ENCODE data around the gene CLCF1.

Gene CLCF1

DNA sequence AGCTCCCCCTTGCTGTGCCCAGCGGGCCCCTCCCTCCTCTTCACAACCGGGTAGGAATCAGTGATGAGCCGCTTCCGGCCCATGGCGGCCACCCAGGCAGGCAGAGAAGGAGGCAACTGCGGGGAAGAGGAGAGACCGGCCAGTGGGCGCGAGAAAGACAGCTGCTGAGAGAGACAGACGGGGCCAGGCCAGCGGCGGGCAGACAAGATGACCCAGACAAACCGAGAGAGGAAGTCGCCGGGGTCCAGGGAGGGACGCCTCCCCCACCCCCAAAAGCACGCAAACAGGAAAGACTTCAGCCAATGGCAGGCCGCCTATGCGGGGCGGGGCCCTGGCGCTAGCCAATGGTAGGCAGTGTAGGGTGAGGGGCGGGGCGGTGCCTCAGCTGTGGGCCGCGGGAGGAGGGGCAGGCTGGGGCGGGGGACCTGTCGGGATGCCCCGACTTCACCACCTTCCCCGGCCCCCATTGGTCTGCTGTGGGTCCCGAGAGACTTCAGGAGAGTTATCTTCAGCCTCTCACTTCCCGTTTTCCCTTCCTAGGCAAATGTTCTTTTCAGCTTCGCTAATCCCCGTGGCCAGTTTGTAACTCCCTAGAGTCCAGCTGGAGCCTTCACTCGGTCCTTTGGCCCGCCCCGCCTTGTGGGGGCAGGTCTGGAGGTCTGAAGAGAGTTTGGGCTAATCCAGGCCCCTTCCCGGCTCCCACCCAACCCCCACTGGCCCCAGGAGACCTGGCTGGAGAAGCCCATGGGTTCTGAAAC, 19.9 kb downstream of the CLCF1 start, which contains the start of gene POLD4:
Gene POLD4, minus strand, starts transcription at position 230 of the 758 bp plus-strand sequence. Its CDS starts 147 bp downstream, at position 83.
- TF ChIP-seq, protein P1, sequence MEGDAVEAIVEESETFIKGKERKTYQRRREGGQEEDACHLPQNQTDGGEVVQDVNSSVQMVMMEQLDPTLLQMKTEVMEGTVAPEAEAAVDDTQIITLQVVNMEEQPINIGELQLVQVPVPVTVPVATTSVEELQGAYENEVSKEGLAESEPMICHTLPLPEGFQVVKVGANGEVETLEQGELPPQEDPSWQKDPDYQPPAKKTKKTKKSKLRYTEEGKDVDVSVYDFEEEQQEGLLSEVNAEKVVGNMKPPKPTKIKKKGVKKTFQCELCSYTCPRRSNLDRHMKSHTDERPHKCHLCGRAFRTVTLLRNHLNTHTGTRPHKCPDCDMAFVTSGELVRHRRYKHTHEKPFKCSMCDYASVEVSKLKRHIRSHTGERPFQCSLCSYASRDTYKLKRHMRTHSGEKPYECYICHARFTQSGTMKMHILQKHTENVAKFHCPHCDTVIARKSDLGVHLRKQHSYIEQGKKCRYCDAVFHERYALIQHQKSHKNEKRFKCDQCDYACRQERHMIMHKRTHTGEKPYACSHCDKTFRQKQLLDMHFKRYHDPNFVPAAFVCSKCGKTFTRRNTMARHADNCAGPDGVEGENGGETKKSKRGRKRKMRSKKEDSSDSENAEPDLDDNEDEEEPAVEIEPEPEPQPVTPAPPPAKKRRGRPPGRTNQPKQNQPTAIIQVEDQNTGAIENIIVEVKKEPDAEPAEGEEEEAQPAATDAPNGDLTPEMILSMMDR (IDR thresholded peaks at IDR 0.05; ENCODE audit: low read depth, low read length) = no peak

GRCh38 chr11:67352546-67353316, 20.7 kb downstream of the CLCF1 start:
- TF ChIP-seq, protein P1 (IDR thresholded peaks at IDR 0.05; ENCODE audit: low read depth, low read length) = no peak
- peak overlapping the region; percentile 82 for H3K4me3 ChIP-seq (ENCODE audit: low read depth, low read length)

More for the DNA sequence above, 19.9 kb downstream of the CLCF1 start, which contains the start of gene POLD4:
- H3K4me3 ChIP-seq (ENCODE audit: low read depth, low read length) = peak within 1 kb of the TSS; percentile 82

DNA sequence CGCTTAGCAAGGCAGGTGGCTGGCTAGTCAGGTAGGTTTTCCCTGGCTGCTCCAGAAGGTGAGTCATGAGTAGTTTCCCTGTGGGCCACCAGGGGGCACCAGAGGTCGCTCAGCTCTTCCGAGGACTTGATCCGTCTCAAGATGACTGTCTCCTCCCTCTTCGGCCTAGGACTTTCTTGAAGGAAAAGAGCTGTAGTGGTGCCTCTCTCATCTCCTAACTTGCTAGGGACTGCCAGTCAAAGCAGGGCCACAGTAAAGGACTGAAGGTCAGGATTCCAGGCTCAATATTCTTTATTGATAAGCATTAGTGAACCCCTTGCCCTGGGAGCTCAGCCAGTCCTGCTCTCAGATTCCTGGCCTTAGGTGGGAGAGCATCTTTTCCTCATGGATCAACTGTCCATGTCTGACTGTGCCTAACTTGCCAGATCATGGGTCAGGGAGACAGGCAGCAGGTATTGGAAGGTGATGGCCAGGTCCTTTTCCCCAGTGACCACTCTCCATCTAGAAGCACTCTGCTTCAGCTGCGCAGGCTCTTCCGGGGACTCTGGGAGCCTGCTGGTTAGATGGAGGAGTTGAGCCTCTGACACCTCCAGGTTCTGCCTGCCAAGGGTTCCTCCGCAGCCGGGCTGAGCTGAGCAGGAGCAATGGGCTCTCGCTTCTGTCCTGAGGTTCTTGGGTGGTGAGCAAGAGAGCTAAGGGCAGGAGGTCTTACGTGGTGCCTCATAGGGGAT, 22.0 kb downstream of the CLCF1 start:
- TF ChIP-seq, protein P1 (IDR thresholded peaks at IDR 0.05; ENCODE audit: low read depth, low read length) = peak; percentile 88
- H3K4me3 ChIP-seq (ENCODE audit: low read depth, low read length) = no peak overlapping the region

DNA sequence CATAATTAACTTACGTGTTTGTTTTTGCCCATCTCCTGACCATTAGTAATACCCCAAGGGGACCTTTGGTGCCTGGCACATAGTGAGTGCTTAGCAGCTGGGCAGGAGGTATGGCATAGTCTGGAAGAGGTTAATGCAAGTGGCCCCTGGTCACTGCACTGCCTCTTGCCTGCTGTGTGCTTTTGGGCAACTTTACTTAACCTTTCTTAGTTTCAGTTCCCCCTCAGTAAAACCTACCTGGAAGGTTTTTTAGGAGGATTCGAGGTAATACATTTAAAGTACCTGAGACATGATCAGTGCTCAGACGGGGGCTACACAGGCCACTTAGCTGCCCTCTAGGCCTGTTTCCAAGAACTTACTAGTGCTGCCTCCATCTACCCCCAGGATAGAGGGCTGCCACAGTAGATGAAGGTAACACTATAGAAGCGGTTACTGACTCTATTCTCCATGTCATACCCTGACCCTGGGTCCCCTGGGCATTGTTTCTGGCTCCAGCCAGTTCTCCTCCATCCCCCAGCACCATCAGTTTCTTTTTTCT, 23.4 kb downstream of the CLCF1 start:
- no peak overlapping the region for H3K4me3 ChIP-seq (ENCODE audit: low read depth, low read length)
- TF ChIP-seq, protein P1 (IDR thresholded peaks at IDR 0.05; ENCODE audit: low read depth, low read length) = no peak

GRCh38 chr11:67349457-67349856, 23.9 kb downstream of the CLCF1 start:
- TF ChIP-seq, protein P1 (IDR thresholded peaks at IDR 0.05; ENCODE audit: low read depth, low read length) = no peak
- H3K4me3 ChIP-seq (ENCODE audit: low read depth, low read length) = no peak overlapping the region

GRCh38 chr11:67349036-67349435, 24.4 kb downstream of the CLCF1 start:
- H3K4me3 ChIP-seq (ENCODE audit: low read depth, low read length) = no peak overlapping the region
- TF ChIP-seq, protein P1 (IDR thresholded peaks at IDR 0.05; ENCODE audit: low read depth, low read length) = no peak

All from WI38 (cell line).